Activated T-cell treated with anti-CD3 and anti-CD28 coated beads, Interleukin-2, amount 50 U/mL, for 24 hours (primary cell): ENCODE measurements around the gene CDCA3.
"Not testable (repeated sequence)": the region's sequence is repeated elsewhere in the genome, so short reads cannot be mapped to it uniquely, and the experiment has no call there.

Experiments used
- DNase-seq: peaks from one replicate; pipeline ENCODE4 v3.0.0-alpha.2; 2020
- H3K27ac Mint-ChIP-seq: 2 replicates; pipeline ENCODE4 v1.8.0; 2020; ENCODE audit warnings: mild to moderate bottlenecking, mixed read lengths
- H3K27me3 Mint-ChIP-seq: 2 replicates; pipeline ENCODE4 v1.8.0; 2020; ENCODE audit warnings: mixed read lengths
- H3K36me3 Mint-ChIP-seq: 2 replicates; pipeline ENCODE4 v1.8.0; 2020; ENCODE audit warnings: low read depth, mixed read lengths
- H3K4me1 Mint-ChIP-seq: 2 replicates; pipeline ENCODE4 v1.8.0; 2020; ENCODE audit warnings: low read depth, mixed read lengths
- H3K4me3 Mint-ChIP-seq: 2 replicates; pipeline ENCODE4 v1.8.0; 2020; ENCODE audit warnings: mild to moderate bottlenecking, moderate library complexity, mixed read lengths
- H3K9me3 Mint-ChIP-seq: 2 replicates; pipeline ENCODE4 v1.8.0; 2020; ENCODE audit warnings: mixed read lengths

The CDCA3 gene

GRCh38 chr12:6866920-6867412 is 15.9 kb upstream of the CDCA3 start:
- H3K4me3 Mint-ChIP-seq: peak overlapping the region; percentile 95
- peaks cover 92% of the 10 kb centered on the region for H3K36me3 Mint-ChIP-seq
- DNase-seq: no peak

GRCh38 chr12:6866163-6866919 is 15.3 kb upstream of the CDCA3 start:
- Mint-ChIP-seq H3K4me1 (peaks cover 38% of the 10 kb centered on the region), H3K36me3 (peaks cover 92% of the 10 kb centered on the region), H3K9me3 (no peaks in the 10 kb centered on the region), H3K27me3 (no peaks in the 10 kb centered on the region), H3K4me3 (peak overlapping the region; percentile 95), H3K27ac (peak overlapping the region; percentile 99)
- no peak for DNase-seq

More at GRCh38 chr12:6866920-6867412, 15.9 kb upstream of the CDCA3 start:
- Mint-ChIP-seq H3K27me3 (no peaks in the 10 kb centered on the region), H3K4me1 (peaks cover 44% of the 10 kb centered on the region), H3K9me3 (no peaks in the 10 kb centered on the region), H3K27ac (peak overlapping the region; percentile 99)

- Mint-ChIP-seq H3K4me1 (peaks cover 28% of the 10 kb centered on the region), H3K36me3 (peaks cover 92% of the 10 kb centered on the region), H3K27ac (peak overlapping the region; percentile 17)
- H3K9me3 Mint-ChIP-seq, DNase-seq, H3K4me3 Mint-ChIP-seq, H3K27me3 Mint-ChIP-seq: not testable (repeated sequence)
These were observed 14.2 kb upstream of the CDCA3 start for GRCh38 chr12:6865307-6865706.

- H3K4me3 Mint-ChIP-seq: no peak overlapping the region
- H3K27ac Mint-ChIP-seq: no peak overlapping the region
- no peaks in the 10 kb centered on the region for H3K9me3 Mint-ChIP-seq
- H3K36me3 Mint-ChIP-seq: peaks cover 92% of the 10 kb centered on the region
- peaks cover 12% of the 10 kb centered on the region for H3K4me1 Mint-ChIP-seq
- DNase-seq: no peak
- no peaks in the 10 kb centered on the region for H3K27me3 Mint-ChIP-seq
These were observed 12.7 kb upstream of the CDCA3 start for GRCh38 chr12:6863586-6864321.

GRCh38 chr12:6863033-6863432 is 11.9 kb upstream of the CDCA3 start:
- no peak overlapping the region for H3K4me3 Mint-ChIP-seq
- H3K4me1 Mint-ChIP-seq: peaks cover 8% of the 10 kb centered on the region
- no peak overlapping the region for H3K27ac Mint-ChIP-seq
- H3K9me3 Mint-ChIP-seq: no peaks in the 10 kb centered on the region
- peaks cover 92% of the 10 kb centered on the region for H3K36me3 Mint-ChIP-seq
- DNase-seq: no peak
- no peaks in the 10 kb centered on the region for H3K27me3 Mint-ChIP-seq

- H3K4me1 Mint-ChIP-seq: peaks cover under 1% of the 10 kb centered on the region
- H3K9me3 Mint-ChIP-seq: no peaks in the 10 kb centered on the region
- DNase-seq: no peak
- H3K36me3 Mint-ChIP-seq: peaks cover 99% of the 10 kb centered on the region
- no peak overlapping the region for H3K4me3 Mint-ChIP-seq
- H3K27me3 Mint-ChIP-seq: no peaks in the 10 kb centered on the region
- H3K27ac Mint-ChIP-seq: no peak overlapping the region
These were observed 10.3 kb upstream of the CDCA3 start for GRCh38 chr12:6861391-6861790.

DNA sequence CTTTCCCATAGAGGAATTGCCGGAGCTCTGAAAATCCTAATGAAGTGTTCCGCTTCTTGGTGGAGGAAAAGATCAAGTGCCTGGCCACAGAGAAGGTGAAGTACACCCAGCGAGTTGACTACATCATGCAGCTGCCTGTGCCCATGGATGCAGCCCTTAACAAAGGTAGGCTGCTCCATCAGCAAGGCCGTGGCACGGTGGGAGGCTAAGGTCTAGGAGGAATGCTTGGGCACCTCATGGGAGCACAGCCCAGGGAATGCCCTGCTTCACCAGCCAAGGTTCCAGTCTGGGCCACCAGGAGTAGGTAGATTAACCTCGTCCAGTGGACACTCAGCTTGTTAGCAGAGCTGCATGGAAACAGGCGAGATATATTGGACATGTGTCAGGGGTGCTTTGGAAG is 9.9 kb upstream of the CDCA3 start:
- Mint-ChIP-seq H3K4me3 (no peak overlapping the region), H3K27ac (no peak overlapping the region), H3K36me3 (peaks cover 99% of the 10 kb centered on the region), H3K9me3 (no peaks in the 10 kb centered on the region), H3K27me3 (no peaks in the 10 kb centered on the region), H3K4me1 (no peaks in the 10 kb centered on the region)
- no peak for DNase-seq

DNA sequence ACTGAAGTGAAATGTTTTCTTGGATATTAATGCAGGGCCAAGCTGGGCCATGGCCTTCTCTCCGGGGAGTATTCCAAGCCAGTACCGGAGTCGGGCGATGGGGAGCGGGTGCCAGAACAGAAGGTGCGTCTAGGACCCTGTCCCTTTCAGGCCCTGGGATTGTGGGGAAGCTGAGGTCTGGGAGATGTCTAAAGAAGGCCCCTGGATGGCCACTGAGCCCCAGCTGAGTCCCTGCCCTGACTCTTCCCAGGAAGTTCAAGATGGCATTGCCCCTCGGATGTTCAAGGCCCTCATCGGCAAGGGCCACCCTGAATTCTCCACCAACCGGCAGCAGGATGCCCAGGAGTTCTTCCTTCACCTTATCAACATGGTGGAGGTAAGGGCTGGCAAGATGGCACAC is 9.0 kb upstream of the CDCA3 start:
- peaks cover 2% of the 10 kb centered on the region for H3K4me1 Mint-ChIP-seq
- H3K27me3 Mint-ChIP-seq: no peaks in the 10 kb centered on the region
- no peak overlapping the region for H3K27ac Mint-ChIP-seq
- no peak for DNase-seq
- no peak overlapping the region for H3K4me3 Mint-ChIP-seq
- H3K36me3 Mint-ChIP-seq: peaks cover 99% of the 10 kb centered on the region
- H3K9me3 Mint-ChIP-seq: no peaks in the 10 kb centered on the region

- H3K9me3 Mint-ChIP-seq: no peaks in the 10 kb centered on the region
These were observed 7.7 kb upstream of the CDCA3 start for GRCh38 chr12:6858799-6859198.

GRCh38 chr12:6855322-6855721 is 4.2 kb upstream of the CDCA3 start:
- H3K4me3 Mint-ChIP-seq: no peak overlapping the region
- no peaks in the 10 kb centered on the region for H3K27me3 Mint-ChIP-seq
- peaks cover 90% of the 10 kb centered on the region for H3K36me3 Mint-ChIP-seq
- H3K27ac Mint-ChIP-seq: peak overlapping the region; percentile 98
- DNase-seq: no peak
- H3K4me1 Mint-ChIP-seq: peaks cover 31% of the 10 kb centered on the region
- no peaks in the 10 kb centered on the region for H3K9me3 Mint-ChIP-seq

More at GRCh38 chr12:6858799-6859198, 7.7 kb upstream of the CDCA3 start:
- Mint-ChIP-seq H3K27ac (no peak overlapping the region), H3K4me3 (no peak overlapping the region), H3K4me1 (peaks cover 12% of the 10 kb centered on the region), H3K27me3 (no peaks in the 10 kb centered on the region), H3K36me3 (peaks cover 99% of the 10 kb centered on the region)
- DNase-seq: no peak

DNA sequence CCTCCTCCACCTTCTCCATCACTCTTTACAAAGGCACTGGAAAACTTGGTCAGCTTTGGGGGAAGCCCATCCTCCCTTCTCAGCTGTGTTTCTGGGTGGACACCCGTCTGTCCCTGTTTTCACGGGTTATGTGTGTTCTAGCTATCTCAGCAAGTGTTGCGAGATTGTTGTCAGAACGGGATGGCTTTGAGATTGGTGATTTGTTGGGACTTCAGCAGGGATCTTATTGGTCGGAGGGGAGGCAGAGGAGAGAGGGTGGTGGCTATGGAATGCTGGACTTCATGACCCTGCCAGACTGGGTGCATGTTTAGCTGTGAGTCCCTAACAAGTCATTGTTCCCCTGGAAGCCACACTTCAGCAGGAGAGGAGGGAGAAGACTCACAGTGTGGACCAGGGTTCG is 3.0 kb upstream of the CDCA3 start:
- no peak for DNase-seq
- H3K4me3 Mint-ChIP-seq: peak overlapping the region; percentile 89
- peak overlapping the region; percentile 98 for H3K27ac Mint-ChIP-seq
- peaks cover 38% of the 10 kb centered on the region for H3K4me1 Mint-ChIP-seq
- no peaks in the 10 kb centered on the region for H3K9me3 Mint-ChIP-seq
- H3K36me3 Mint-ChIP-seq: peaks cover 85% of the 10 kb centered on the region
- H3K27me3 Mint-ChIP-seq: no peaks in the 10 kb centered on the region

GRCh38 chr12:6853626-6854025 is 2.5 kb upstream of the CDCA3 start:
- DNase-seq: no peak
- Mint-ChIP-seq H3K9me3 (no peaks in the 10 kb centered on the region), H3K4me3 (peak overlapping the region; percentile 89), H3K36me3 (peaks cover 82% of the 10 kb centered on the region), H3K27ac (peak overlapping the region; percentile 98), H3K4me1 (peaks cover 38% of the 10 kb centered on the region), H3K27me3 (no peaks in the 10 kb centered on the region)

- DNase-seq: peak; percentile 82
- H3K27ac Mint-ChIP-seq: peak overlapping the region; percentile 98
- H3K9me3 Mint-ChIP-seq: no peaks in the 10 kb centered on the region
- peaks cover 79% of the 10 kb centered on the region for H3K36me3 Mint-ChIP-seq
- peaks cover 38% of the 10 kb centered on the region for H3K4me1 Mint-ChIP-seq
- H3K4me3 Mint-ChIP-seq: peak overlapping the region; percentile 89
- H3K27me3 Mint-ChIP-seq: no peaks in the 10 kb centered on the region
These were observed 1.7 kb upstream of the CDCA3 start for GRCh38 chr12:6852651-6853354.

DNA sequence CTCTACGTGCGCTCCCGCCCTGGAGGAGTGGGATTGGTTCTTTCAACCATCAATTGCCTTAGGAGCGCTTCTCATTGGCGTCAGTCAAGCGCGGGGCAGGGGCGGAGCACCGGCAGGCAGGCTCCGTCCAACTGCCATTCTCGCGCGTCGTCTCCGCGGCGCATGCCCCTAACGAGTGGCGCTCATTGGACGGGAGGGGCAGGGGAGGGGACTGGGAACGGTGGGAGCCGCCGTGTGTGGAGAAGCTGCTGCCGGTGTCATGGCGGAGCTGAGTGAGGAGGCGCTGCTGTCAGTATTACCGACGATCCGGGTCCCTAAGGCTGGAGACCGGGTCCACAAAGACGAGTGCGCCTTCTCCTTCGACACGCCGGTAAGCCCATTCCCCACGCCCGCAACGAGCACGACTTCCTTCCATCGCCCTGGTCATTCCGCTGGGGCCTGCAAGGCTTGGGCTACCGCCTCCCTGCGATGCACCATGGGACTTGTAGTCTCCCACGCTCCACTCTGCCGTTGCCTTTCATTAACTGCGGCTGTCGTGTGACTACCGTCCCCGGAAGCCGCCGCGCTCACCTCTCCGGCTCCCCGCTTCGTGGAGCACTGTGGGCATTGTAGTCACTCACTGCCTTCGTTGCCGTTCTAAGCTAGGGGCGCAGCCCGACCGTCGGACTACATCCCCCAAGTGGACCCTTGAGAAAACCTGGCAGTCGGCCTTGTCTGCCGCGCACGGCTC is 1.0 kb upstream of the CDCA3 start, which contains the start of gene USP5:
Gene USP5, plus strand, starts transcription at position 230 of the 730 bp plus-strand sequence. Its CDS starts 30 bp downstream, at position 260.
- H3K4me3 Mint-ChIP-seq: peak within 1 kb of the TSS; percentile 89
- peak within 1 kb of the TSS; percentile 98 for H3K27ac Mint-ChIP-seq
- H3K9me3 Mint-ChIP-seq: no peaks in the 10 kb centered on the region
- no peaks in the 10 kb centered on the region for H3K27me3 Mint-ChIP-seq
- peaks cover 38% of the 10 kb centered on the region for H3K4me1 Mint-ChIP-seq
- H3K36me3 Mint-ChIP-seq: peaks cover 78% of the 10 kb centered on the region
- peak; percentile 97 for DNase-seq
